Measurements from ENCODE around the gene AGT. TPM values are rescaled to one million over a fixed set of nuclear protein-coding genes. Genes with fewer than 3 reads are reported as not detected.

The AGT gene
- total and polyA plus RNA-seq, 7 donors, result 9.2 to 187 (median 38.0) TPM

DNA sequence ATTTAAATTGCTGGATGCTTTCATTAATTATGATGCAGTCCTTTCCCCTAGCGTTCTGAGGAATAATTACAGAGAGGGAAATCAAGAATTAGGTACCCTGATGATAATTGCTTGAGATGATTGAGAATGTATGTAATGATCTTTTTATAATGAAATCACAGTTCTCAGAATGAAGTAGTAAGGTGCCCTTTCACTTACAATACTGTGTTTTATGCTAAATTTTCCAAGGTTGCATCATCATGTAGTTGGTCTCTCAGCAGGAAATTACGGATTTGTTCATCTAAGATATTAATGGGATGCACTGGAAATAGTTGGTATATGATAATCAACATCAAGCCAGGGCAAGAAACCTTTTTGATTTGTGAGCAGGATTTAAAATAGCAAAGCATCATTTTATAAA, 34.1 kb downstream of the AGT start:
- Histone ChIP-seq H3K4me3 (no peak overlapping the region), H3K36me3 (ENCODE audit: insufficient read depth in 1 of 2, low read depth in 1 of 2) (peaks cover 8 to 80% of the 10 kb centered on the region in 2 donors), H3K27me3 (ENCODE audit: insufficient read depth in 3 of 3, low read length in 2 of 3) (no peaks in the 10 kb centered on the region), H3K9me3 (no peaks in the 10 kb centered on the region), H3K27ac (no peak overlapping the region), H3K4me1 (peaks cover 17% of the 10 kb centered on the region)
- intact Hi-C loops (cut with DNase I), result no loop called here
- 91 to 94% (median 91%) methylated on average over 2 of the region's 2 CpGs for WGBS, 3 donors
- ATAC-seq, result no peak
- no peak for DNase-seq
- TF ChIP-seq, protein P1, sequence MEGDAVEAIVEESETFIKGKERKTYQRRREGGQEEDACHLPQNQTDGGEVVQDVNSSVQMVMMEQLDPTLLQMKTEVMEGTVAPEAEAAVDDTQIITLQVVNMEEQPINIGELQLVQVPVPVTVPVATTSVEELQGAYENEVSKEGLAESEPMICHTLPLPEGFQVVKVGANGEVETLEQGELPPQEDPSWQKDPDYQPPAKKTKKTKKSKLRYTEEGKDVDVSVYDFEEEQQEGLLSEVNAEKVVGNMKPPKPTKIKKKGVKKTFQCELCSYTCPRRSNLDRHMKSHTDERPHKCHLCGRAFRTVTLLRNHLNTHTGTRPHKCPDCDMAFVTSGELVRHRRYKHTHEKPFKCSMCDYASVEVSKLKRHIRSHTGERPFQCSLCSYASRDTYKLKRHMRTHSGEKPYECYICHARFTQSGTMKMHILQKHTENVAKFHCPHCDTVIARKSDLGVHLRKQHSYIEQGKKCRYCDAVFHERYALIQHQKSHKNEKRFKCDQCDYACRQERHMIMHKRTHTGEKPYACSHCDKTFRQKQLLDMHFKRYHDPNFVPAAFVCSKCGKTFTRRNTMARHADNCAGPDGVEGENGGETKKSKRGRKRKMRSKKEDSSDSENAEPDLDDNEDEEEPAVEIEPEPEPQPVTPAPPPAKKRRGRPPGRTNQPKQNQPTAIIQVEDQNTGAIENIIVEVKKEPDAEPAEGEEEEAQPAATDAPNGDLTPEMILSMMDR (IDR thresholded peaks at IDR 0.05), result no peak

DNA sequence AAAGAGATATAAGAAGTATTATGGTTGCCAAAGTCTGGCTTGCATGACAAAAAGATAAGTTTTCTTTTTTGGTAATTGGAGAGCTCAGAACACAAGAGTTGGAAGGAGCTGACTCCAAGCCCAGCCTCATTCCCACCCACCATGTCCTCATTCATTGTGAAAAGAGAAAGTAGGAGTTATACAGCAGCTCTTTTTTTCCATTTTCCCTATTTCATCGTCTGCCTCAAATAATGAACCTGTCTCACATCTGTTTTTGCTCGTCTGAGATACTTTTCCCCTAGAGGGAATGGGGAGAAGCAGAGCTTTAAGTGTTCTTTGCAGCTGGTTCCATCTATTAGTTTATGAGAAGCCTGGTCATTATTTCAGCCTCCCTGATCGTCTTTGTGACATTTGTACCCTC, 34.7 kb downstream of the AGT start:
- peaks cover 8 to 80% of the 10 kb centered on the region in 2 donors for H3K36me3 ChIP-seq (ENCODE audit: insufficient read depth in 1 of 2, low read depth in 1 of 2)
- H3K27me3 ChIP-seq (ENCODE audit: insufficient read depth in 3 of 3, low read length in 2 of 3), result no peaks in the 10 kb centered on the region
- DNase-seq (no peak), ATAC-seq (no peak)
- H3K4me1 ChIP-seq, result peaks cover 17% of the 10 kb centered on the region
- H3K27ac ChIP-seq, result no peak overlapping the region
- no peak overlapping the region for H3K4me3 ChIP-seq
- intact Hi-C loops (cut with DNase I), result no loop called here
- TF ChIP-seq, protein P1 (IDR thresholded peaks at IDR 0.05), result no peak
- 33 to 46% (median 43%) methylated on average over 3 of the region's 3 CpGs for WGBS, 3 donors
- H3K9me3 ChIP-seq, result no peaks in the 10 kb centered on the region

DNA sequence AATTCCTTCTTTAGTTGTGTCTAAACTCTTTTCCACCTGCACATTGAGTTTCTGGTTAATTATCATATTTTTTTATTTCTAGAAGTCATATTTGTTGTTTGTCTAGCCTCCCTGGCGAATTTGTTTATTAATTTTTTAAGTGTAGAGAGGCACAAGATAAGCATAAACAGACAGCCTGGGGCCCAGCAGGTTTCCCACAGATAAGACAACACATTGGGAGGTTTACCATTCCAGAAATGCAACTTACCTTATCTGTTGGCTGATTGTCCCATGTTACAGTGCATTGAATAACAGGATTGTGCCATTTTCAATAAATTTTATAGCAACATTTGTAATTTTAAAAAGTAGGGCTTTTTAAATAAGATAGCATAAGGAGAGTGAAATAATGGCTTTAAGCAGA, 36.7 kb downstream of the AGT start:
- WGBS, 3 donors, result 87 to 99% (median 98%) methylated on average over 1 of the region's 1 CpG
- Histone ChIP-seq H3K27ac (no peak overlapping the region), H3K27me3 (ENCODE audit: insufficient read depth in 3 of 3, low read length in 2 of 3) (no peaks in the 10 kb centered on the region), H3K4me3 (no peak overlapping the region), H3K9me3 (no peaks in the 10 kb centered on the region), H3K36me3 (ENCODE audit: insufficient read depth in 1 of 2, low read depth in 1 of 2) (peaks cover 7 to 84% of the 10 kb centered on the region in 2 donors), H3K4me1 (peaks cover 8% of the 10 kb centered on the region)
- intact Hi-C loops (cut with DNase I), result no loop called here
- no peak for DNase-seq
- ATAC-seq, result no peak
- TF ChIP-seq, protein P1 (IDR thresholded peaks at IDR 0.05), result no peak

DNA sequence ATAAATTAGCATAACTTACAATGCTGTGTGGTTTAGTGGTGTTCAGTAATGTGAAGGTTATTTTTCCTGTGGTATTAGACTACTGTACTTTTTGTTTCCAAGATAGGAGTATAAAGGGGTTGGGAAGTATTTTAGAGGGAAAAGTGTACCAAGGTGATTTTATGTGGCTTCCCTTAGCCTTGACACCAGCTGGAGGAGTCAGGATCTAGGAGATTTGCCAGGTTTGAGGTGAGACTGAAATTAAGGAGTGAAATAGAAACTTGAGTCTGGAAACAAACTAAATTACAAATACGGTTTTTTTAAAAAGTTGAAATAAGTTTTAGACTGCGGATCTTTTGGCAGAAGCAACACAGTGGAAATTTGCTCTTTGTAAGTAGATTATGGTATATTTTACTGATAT, 39.3 kb downstream of the AGT start:
- WGBS, 3 donors, result 88 to 96% (median 95%) methylated on average over 2 of the region's 2 CpGs
- Histone ChIP-seq H3K27me3 (ENCODE audit: insufficient read depth in 3 of 3, low read length in 2 of 3) (no peaks in the 10 kb centered on the region), H3K4me3 (no peak overlapping the region), H3K9me3 (no peaks in the 10 kb centered on the region), H3K4me1 (no peaks in the 10 kb centered on the region), H3K36me3 (ENCODE audit: insufficient read depth in 1 of 2, low read depth in 1 of 2) (peaks cover 9 to 100% of the 10 kb centered on the region in 2 donors), H3K27ac (no peak overlapping the region)
- intact Hi-C loops (cut with DNase I), result no loop called here
- TF ChIP-seq, protein P1 (IDR thresholded peaks at IDR 0.05), result no peak
- ATAC-seq (no peak), DNase-seq (no peak)

DNA sequence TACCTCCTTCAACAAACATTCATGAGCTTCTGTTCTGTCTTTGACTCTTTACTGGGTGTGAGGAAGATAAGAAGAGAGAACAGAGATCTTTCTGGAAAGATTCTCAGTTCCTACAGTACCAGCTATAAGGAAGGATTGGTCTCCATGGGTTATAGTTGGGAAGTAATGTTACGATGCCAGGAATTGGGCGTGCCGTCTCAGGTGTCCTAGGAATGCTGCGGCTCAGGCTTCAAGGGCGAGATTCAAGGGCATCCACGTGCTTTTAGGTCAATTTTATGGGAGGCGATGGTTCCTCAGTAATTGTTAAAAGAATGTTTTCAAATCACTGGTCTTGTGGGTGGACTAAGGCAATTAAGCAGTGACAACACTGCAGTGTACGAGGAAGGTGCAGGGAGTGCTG, 44.4 kb downstream of the AGT start:
- intact Hi-C loops (cut with DNase I), result no loop called here

More for the DNA sequence above, 44.4 kb downstream of the AGT start:
- Histone ChIP-seq H3K27me3 (ENCODE audit: insufficient read depth in 3 of 3, low read length in 2 of 3) (no peaks in the 10 kb centered on the region), H3K9me3 (no peaks in the 10 kb centered on the region), H3K4me1 (no peaks in the 10 kb centered on the region), H3K27ac (no peak overlapping the region), H3K36me3 (ENCODE audit: insufficient read depth in 1 of 2, low read depth in 1 of 2) (peaks cover 10 to 100% of the 10 kb centered on the region in 2 donors), H3K4me3 (no peak overlapping the region)
- TF ChIP-seq, protein P1 (IDR thresholded peaks at IDR 0.05), result no peak
- 78 to 89% (median 81%) methylated on average over 8 of the region's 8 CpGs for WGBS, 3 donors
- DNase-seq, result no peak
- no peak for ATAC-seq
